ENCODE data around the gene TRAPPC8. TPM values are rescaled to one million over a fixed set of nuclear protein-coding genes. Genes with fewer than 3 reads are reported as not detected.

TRAPPC8 gene
- total RNA-seq, 2 experiments from 2014 or later, result 24.4 to 26.3 TPM

DNA sequence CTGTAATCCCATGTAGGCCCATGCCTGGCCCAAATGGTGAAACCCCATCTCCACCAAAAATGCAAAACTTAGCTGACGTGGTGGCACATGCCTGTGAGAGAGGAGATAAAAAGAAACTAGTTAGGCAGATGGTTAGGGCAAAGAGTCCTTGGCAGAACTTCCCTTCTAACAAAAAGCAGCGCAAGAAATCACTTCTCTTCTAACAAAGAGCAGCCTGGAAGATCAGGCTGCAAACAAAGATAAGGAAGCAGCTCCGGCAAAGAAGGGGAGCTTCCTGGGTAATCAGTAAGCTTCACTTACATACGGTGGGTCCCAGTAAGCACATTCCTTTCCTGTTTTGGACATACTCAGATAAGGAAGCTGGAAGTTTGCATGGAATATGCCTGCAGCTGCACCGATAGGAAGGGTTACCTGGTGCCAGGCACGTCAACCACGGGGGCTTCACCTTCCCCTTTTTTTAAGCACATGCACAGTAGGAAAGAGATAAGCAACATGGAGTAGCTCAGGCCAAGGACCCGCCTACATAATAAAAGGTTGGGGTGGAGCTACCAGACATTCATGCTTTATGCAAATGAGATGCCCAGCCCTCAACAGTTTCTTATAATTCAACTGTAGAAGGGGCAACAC, 121.3 kb downstream of the TRAPPC8 start:
- no peaks in the 10 kb centered on the region for H3K27me3 ChIP-seq (ENCODE audit: control insufficient read depth in 1 of 2, insufficient read depth in 2 of 2, low read length in 2 of 2)
- TF ChIP-seq, protein P1, sequence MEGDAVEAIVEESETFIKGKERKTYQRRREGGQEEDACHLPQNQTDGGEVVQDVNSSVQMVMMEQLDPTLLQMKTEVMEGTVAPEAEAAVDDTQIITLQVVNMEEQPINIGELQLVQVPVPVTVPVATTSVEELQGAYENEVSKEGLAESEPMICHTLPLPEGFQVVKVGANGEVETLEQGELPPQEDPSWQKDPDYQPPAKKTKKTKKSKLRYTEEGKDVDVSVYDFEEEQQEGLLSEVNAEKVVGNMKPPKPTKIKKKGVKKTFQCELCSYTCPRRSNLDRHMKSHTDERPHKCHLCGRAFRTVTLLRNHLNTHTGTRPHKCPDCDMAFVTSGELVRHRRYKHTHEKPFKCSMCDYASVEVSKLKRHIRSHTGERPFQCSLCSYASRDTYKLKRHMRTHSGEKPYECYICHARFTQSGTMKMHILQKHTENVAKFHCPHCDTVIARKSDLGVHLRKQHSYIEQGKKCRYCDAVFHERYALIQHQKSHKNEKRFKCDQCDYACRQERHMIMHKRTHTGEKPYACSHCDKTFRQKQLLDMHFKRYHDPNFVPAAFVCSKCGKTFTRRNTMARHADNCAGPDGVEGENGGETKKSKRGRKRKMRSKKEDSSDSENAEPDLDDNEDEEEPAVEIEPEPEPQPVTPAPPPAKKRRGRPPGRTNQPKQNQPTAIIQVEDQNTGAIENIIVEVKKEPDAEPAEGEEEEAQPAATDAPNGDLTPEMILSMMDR (IDR thresholded peaks at IDR 0.05), result no peak
- H3K4me3 Mint-ChIP-seq, result no peak overlapping the region
- ATAC-seq (ENCODE audit: poor library complexity) (no peak), DNase-seq (no peak)
- H3K4me1 ChIP-seq (ENCODE audit: insufficient read depth, low read length), result no peaks in the 10 kb centered on the region
- CTCF ChIA-PET, result no interaction called here
- H3K4me3 ChIP-seq (ENCODE audit: low read length), result no peak overlapping the region
- H3K4me1 Mint-ChIP-seq (ENCODE audit: low read depth), result no peaks in the 10 kb centered on the region
- intact Hi-C loops (cut with DNase I, micrococcal nuclease), result loop anchor here in 1 of 2 experiments (5.0 kb wide), 1 partner anchor 264 kb away; no protein-coding TSS in a partner anchor
- no peak overlapping the region for H3K27ac Mint-ChIP-seq
- H3K36me3 ChIP-seq (ENCODE audit: insufficient read depth, low read length), result no peaks in the 10 kb centered on the region
- H3K9me3 Mint-ChIP-seq, result no peaks in the 10 kb centered on the region
- POLR2A ChIA-PET, result no interaction called here
- H3K9me3 ChIP-seq (ENCODE audit: control insufficient read depth in 1 of 2, insufficient read depth in 1 of 2, low read length in 2 of 2), result no peaks in the 10 kb centered on the region
- no peaks in the 10 kb centered on the region for H3K36me3 Mint-ChIP-seq (ENCODE audit: low read depth)
- H3K27me3 Mint-ChIP-seq, result no peaks in the 10 kb centered on the region
- no peak overlapping the region for H3K27ac ChIP-seq (ENCODE audit: low read depth in 1 of 2, low read length in 2 of 2)

DNA sequence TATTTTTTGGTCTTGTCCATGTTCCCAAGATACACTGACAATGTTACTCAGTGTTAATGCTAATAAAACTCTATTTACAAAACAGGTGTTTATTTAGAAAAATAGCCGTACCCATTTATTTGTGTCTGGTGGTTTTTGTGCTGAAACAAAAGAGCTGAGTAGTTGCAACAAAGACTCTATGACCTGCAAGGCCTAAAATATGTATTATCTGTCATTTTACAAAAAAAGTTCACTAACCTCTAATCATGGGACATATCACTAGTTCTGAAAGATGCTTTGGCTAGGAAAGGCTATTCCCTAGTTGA, 123.1 kb downstream of the TRAPPC8 start:
- Mint-ChIP-seq H3K4me1 (ENCODE audit: low read depth) (no peaks in the 10 kb centered on the region), H3K27ac (no peak overlapping the region), H3K27me3 (no peaks in the 10 kb centered on the region), H3K4me3 (no peak overlapping the region), H3K36me3 (ENCODE audit: low read depth) (no peaks in the 10 kb centered on the region), H3K9me3 (no peaks in the 10 kb centered on the region)
- DNase-seq (no peak), ATAC-seq (ENCODE audit: poor library complexity) (no peak)
- intact Hi-C loops (cut with DNase I, micrococcal nuclease), result loop anchor here (2.0 to 5.0 kb wide), 3 partner anchors 137 to 263 kb away; no protein-coding TSS in a partner anchor
- TF ChIP-seq, protein P1 (IDR thresholded peaks at IDR 0.05), result peak; percentile 60
- ChIA-PET POLR2A (no interaction called here), CTCF (no interaction called here)
- H3K4me3 ChIP-seq (ENCODE audit: low read length), result no peak overlapping the region
- H3K27me3 ChIP-seq (ENCODE audit: control insufficient read depth in 1 of 2, insufficient read depth in 2 of 2, low read length in 2 of 2), result no peaks in the 10 kb centered on the region
- H3K36me3 ChIP-seq (ENCODE audit: insufficient read depth, low read length), result no peaks in the 10 kb centered on the region
- no peaks in the 10 kb centered on the region for H3K9me3 ChIP-seq (ENCODE audit: control insufficient read depth in 1 of 2, insufficient read depth in 1 of 2, low read length in 2 of 2)
- no peak overlapping the region for H3K27ac ChIP-seq (ENCODE audit: low read depth in 1 of 2, low read length in 2 of 2)
- no peaks in the 10 kb centered on the region for H3K4me1 ChIP-seq (ENCODE audit: insufficient read depth, low read length)

DNA sequence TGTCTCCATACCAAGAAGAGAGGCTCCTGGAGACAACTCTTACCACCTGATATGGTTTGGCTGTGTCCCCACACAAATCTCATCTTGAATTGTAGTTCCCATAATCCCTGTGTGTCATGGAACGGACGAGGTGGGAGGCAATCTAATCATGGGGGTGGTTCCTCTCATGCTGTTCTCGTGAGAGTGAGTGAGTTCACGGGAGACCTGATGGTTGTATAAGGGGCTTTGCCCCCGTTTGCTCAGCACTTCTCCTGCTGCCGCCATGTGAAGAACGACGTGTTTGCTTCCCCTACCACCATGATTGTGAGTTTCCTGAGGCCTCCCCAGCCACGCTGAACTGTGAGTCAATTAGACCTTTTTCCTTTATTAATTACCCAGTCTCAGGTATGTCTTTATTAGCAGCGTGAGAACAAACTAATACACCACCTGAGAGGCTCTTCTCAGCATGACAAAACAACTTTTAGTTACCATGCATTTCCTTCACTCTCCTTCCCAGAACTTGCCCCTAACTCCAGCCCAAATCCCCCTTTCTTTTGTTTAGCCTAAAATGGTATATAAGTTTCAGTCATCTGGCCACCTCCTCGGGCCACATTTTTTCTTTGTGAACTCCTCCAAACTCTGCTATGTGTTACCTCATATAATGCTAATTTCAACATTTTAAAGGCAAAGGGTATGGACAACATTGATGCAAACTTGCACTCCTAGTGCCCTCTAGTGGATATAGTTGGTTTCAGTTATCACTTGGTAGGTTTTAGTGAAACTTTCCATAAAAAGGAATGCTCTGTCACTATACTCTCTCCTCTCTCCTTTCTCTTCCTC, 123.6 kb downstream of the TRAPPC8 start:
- H3K27ac Mint-ChIP-seq, result no peak overlapping the region
- no peaks in the 10 kb centered on the region for H3K4me1 Mint-ChIP-seq (ENCODE audit: low read depth)
- H3K27ac ChIP-seq (ENCODE audit: low read depth in 1 of 2, low read length in 2 of 2), result no peak overlapping the region
- H3K9me3 ChIP-seq (ENCODE audit: control insufficient read depth in 1 of 2, insufficient read depth in 1 of 2, low read length in 2 of 2), result no peaks in the 10 kb centered on the region
- no peaks in the 10 kb centered on the region for H3K36me3 Mint-ChIP-seq (ENCODE audit: low read depth)
- H3K27me3 Mint-ChIP-seq, result no peaks in the 10 kb centered on the region
- TF ChIP-seq, protein P1 (IDR thresholded peaks at IDR 0.05), result peak; percentile 89
- POLR2A ChIA-PET, result no interaction called here
- no peak overlapping the region for H3K4me3 ChIP-seq (ENCODE audit: low read length)
- no peaks in the 10 kb centered on the region for H3K27me3 ChIP-seq (ENCODE audit: control insufficient read depth in 1 of 2, insufficient read depth in 2 of 2, low read length in 2 of 2)
- ATAC-seq (ENCODE audit: poor library complexity) (no peak), DNase-seq (peak in 3 of 14 experiments; percentile 36 to 51 (median 43))
- H3K36me3 ChIP-seq (ENCODE audit: insufficient read depth, low read length), result no peaks in the 10 kb centered on the region
- intact Hi-C loops (cut with DNase I, micrococcal nuclease), result loop anchor here (2.0 to 5.0 kb wide), 2 partner anchors 138 to 263 kb away; no protein-coding TSS in a partner anchor
- H3K4me1 ChIP-seq (ENCODE audit: insufficient read depth, low read length), result no peaks in the 10 kb centered on the region
- CTCF ChIA-PET, result no interaction called here
- no peaks in the 10 kb centered on the region for H3K9me3 Mint-ChIP-seq
- H3K4me3 Mint-ChIP-seq, result no peak overlapping the region

Data from CD4-positive, alpha-beta T cell (primary cell).